GM06990 (cell line): ENCODE measurements around the gene TBC1D9B.

Experiments used
- DNase-seq: peaks from one replicate; pipeline ENCODE4 v3.0.0-alpha.2; 2011; ENCODE audit not compliant: insufficient read length; ENCODE audit errors: extremely low read depth
- H3K27me3 ChIP-seq: replicated peaks from 2 replicates; pipeline ENCODE4 v1.6.0; 2011; ENCODE audit warnings: low read length; ENCODE audit not compliant: control insufficient read depth, insufficient read depth
- H3K36me3 ChIP-seq: 2 replicates; pipeline ENCODE4 v1.5.1; 2011; ENCODE audit warnings: low read length; ENCODE audit not compliant: control insufficient read depth, insufficient read depth
- H3K4me3 ChIP-seq: replicated peaks from 2 replicates; pipeline ENCODE4 v1.5.1; 2011; ENCODE audit warnings: low read depth, mild to moderate bottlenecking, control low read depth, low read length
- CTCF ChIP-seq: IDR thresholded peaks from 2 replicates; pipeline ENCODE4 v1.5.1; 2011; ENCODE audit warnings: low read length, control low read depth, mild to moderate bottlenecking, inconsistent platforms; ENCODE audit not compliant: insufficient read depth, poor library complexity, severe bottlenecking

The TBC1D9B gene

GRCh38 chr5:179827680-179828079, 80.0 kb downstream of the TBC1D9B start:
- no peaks in the 10 kb centered on the region for H3K27me3 ChIP-seq
- DNase-seq = no peak
- H3K4me3 ChIP-seq = no peak overlapping the region
- H3K36me3 ChIP-seq = peaks cover 44% of the 10 kb centered on the region
- no peak for TF ChIP-seq CTCF

GRCh38 chr5:179825655-179826182, 82.0 kb downstream of the TBC1D9B start:
- H3K36me3 ChIP-seq = peaks cover 34% of the 10 kb centered on the region
- DNase-seq = no peak
- no peaks in the 10 kb centered on the region for H3K27me3 ChIP-seq
- H3K4me3 ChIP-seq = no peak overlapping the region
- no peak for TF ChIP-seq CTCF

GRCh38 chr5:179824745-179825112, 83.0 kb downstream of the TBC1D9B start:
- no peak overlapping the region for H3K4me3 ChIP-seq
- no peak for DNase-seq
- H3K27me3 ChIP-seq = no peaks in the 10 kb centered on the region
- no peak for TF ChIP-seq CTCF
- peaks cover 33% of the 10 kb centered on the region for H3K36me3 ChIP-seq

GRCh38 chr5:179823937-179824744, 83.6 kb downstream of the TBC1D9B start:
- Histone ChIP-seq H3K27me3 (no peaks in the 10 kb centered on the region), H3K36me3 (peaks cover 30% of the 10 kb centered on the region), H3K4me3 (no peak overlapping the region)
- TF ChIP-seq CTCF = no peak
- no peak for DNase-seq

GRCh38 chr5:179822444-179822990, 85.2 kb downstream of the TBC1D9B start:
- Histone ChIP-seq H3K27me3 (no peaks in the 10 kb centered on the region), H3K4me3 (peak overlapping the region; percentile 82), H3K36me3 (peaks cover 23% of the 10 kb centered on the region)
- TF ChIP-seq CTCF = no peak
- DNase-seq = no peak
